ENCODE results near the gene SPNS3.
A peak's percentile ranks its signal among the peaks of the same experiment; 100 is the strongest.

The SPNS3 gene

DNA sequence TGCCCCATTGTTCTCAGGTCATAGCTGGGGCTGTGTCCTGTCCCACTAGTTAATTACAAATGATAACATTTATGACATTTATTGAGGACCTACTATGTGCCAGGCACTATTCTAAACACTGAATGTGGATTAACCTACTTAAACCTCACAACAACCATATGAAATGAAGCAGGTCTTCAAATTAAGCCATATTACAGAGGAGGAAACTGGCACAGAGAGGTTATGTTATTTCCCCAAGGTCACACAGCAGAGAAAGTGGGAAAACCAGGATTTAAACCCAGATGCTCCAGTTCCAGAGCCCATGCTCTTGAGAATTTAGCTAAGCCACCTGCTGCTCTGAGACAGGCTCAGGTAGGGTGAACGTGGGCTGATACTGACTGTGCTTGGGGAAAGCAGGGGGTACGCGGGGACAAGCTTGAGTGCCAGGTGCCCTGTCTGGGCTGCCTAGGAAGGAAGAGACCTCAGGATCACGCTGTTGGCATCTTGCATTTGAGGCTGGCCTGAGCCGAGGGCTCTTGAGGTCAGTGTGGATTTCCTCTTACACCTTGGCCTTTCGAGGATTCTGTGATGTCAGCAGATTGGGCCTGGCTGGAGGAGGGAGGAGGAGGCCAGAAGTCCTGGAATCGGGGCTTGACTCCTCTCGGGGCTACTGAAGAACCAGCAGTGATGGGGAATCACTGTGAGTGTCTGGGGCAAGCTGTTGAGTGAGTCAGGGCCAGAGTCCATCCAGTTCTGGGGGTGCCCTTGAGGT is 73.8 kb downstream of the SPNS3 start:
- DNase-seq (ENCODE audit: low spot score), result no peak

GRCh38 chr17:4508207-4508606 is 74.5 kb downstream of the SPNS3 start:
- DNase-seq (ENCODE audit: low spot score), result no peak
- TF ChIP-seq, protein P1, sequence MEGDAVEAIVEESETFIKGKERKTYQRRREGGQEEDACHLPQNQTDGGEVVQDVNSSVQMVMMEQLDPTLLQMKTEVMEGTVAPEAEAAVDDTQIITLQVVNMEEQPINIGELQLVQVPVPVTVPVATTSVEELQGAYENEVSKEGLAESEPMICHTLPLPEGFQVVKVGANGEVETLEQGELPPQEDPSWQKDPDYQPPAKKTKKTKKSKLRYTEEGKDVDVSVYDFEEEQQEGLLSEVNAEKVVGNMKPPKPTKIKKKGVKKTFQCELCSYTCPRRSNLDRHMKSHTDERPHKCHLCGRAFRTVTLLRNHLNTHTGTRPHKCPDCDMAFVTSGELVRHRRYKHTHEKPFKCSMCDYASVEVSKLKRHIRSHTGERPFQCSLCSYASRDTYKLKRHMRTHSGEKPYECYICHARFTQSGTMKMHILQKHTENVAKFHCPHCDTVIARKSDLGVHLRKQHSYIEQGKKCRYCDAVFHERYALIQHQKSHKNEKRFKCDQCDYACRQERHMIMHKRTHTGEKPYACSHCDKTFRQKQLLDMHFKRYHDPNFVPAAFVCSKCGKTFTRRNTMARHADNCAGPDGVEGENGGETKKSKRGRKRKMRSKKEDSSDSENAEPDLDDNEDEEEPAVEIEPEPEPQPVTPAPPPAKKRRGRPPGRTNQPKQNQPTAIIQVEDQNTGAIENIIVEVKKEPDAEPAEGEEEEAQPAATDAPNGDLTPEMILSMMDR (IDR thresholded peaks at IDR 0.05; ENCODE audit: extremely low read depth, missing control alignments), result no peak

More for the DNA sequence above, 73.8 kb downstream of the SPNS3 start:
- TF ChIP-seq, protein P1 (IDR thresholded peaks at IDR 0.05; ENCODE audit: extremely low read depth, missing control alignments), result no peak

DNA sequence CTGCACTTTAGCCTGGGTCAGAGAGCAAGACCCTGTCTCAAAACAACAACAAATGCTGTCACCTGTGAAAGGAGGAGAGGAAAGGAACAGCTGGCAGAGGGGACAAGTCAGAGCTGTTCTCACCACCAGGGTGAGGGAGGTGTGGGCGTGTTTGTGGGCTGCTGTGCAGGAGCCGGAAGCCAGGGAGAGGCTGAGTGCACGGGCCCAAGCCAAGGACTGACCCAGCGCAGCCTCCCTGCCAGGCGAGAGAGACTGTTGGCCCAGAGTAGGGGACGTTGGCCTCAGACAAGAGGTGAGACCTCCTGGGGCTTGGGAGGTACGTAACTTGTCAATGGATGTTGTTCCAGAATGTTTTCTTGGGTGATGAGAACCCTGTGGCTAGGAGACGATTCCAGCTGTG is 75.7 kb downstream of the SPNS3 start:
- TF ChIP-seq, protein P1 (IDR thresholded peaks at IDR 0.05; ENCODE audit: extremely low read depth, missing control alignments), result no peak
- peak; percentile 70 for DNase-seq (ENCODE audit: low spot score)

DNA sequence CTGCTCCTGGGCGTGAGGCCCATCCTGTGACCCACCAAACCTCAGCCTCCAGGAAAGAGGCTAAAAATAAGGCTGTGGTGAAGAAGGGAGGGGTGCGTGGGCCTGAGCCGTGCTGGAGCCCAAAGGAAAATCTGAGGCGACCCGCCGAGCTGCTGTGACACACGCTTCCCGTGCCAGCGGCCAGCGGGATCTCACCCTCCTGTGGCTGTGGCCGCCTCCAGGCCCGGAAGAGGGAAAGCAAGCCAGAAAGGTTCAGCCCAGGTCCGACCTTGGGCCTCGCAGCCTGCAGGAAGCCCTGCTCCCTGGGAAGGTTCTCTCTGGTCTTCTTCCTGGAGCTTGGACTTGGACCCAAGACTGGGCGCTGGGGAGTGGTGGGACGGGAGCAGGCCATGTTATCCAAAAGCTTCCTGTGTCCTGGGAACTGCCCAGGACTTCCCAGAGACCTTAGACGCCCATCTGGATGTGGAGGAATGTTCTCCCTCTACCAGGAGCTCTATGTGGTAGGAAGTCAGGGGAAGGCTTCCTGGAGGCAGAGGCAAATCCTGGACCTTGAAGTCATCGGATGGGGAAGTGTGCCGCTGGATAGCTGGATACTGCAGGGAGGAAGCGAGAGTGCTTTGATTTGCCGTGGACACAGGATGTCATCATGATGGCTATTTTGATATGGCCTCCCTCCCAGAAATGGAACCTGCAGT is 76.3 kb downstream of the SPNS3 start:
- TF ChIP-seq, protein P1 (IDR thresholded peaks at IDR 0.05; ENCODE audit: extremely low read depth, missing control alignments), result no peak
- no peak for DNase-seq (ENCODE audit: low spot score)

DNA sequence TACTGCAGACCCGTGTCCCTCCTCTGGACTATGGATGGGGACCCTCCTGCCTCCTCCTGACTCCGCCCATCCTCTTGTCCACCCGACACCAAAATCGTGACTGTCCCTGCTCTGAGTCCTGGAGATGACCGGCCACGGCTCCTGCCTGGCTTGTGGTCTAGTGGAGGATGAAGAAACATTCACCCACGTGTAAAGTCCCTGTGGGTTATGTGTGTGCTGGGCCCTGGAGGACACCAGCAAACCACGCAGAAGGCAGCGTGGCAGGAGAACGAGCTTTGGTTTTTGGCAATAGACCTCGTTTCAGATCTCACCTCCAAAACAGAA is 76.8 kb downstream of the SPNS3 start:
- no peak for DNase-seq (ENCODE audit: low spot score)
- TF ChIP-seq, protein P1 (IDR thresholded peaks at IDR 0.05; ENCODE audit: extremely low read depth, missing control alignments), result no peak

- TF ChIP-seq, protein P1 (IDR thresholded peaks at IDR 0.05; ENCODE audit: extremely low read depth, missing control alignments), result no peak
- no peak for DNase-seq (ENCODE audit: low spot score)
Observed at GRCh38 chr17:4511199-4511932, 77.6 kb downstream of the SPNS3 start.
